ENCODE measurements around the gene POC1B.

- no peak for TF ChIP-seq CTCF (optimal IDR thresholded peaks at IDR 0.05 in 1 of 3, IDR thresholded peaks at IDR 0.05 in 1 of 3, conservative IDR thresholded peaks at IDR 0.05 in 1 of 3; ENCODE audit: extremely low read depth in 1 of 3, insufficient read depth in 2 of 3, low read length in 3 of 3)
- TF ChIP-seq EZH2 (IDR thresholded peaks at IDR 0.05; ENCODE audit: low read length) = no peak
Observed at GRCh38 chr12:89389755-89390661, 135.8 kb downstream of the POC1B start.

Data from keratinocyte (primary cell).